Measurements from ENCODE around the gene RBMS3.

Gene RBMS3

DNA sequence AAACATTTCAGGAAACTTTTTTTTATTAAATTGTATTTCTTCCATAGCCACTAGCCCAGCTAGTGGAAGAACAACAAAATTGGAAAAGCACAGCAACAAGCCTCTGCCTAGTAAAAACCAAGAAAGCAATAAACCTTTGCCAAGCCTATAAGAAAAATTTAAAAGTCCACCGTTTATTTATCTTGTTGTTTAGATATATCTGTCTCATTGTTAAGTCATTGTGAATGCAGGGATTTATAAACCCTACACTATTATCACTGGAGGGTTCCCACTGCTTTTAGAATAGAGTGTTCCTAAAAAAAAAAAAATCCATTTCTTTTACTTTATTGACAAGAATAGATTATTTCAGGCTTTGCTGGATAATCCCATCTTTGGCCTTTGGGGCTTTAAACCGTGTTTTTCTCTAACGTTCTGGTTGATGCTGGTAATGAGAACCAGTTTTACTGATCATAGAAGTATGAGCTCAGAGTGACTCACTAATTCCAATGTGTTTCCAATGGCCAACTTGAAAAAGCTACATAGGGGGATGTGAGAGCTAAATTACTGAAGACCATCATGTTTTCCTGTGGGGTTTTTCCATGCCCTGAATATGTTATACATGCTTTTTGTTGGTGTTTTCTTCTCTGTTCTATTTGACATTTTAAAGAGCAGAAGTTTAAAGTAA lies 634.1 kb downstream of the RBMS3 start:
- DNase-seq = no peak

DNA sequence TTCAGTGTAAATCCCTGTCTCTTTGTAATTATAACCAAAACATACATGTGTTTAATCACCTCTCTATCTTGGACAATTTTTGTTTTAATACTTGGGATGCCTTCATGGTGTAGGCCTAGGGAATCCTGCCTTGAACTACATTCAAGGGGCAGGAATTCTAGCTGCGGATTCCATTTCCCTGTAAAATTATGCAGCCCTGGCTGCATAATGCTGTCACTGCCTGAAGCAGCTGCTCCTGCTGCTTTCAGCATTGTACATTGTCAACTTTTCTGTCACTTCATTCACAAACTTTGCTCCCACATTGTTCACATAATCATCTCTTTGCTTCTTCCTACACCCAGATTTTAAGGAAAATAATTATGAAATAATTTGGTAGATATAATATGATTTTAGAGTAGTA lies 638.7 kb downstream of the RBMS3 start:
- no peak for DNase-seq

GRCh38 chr3:29922992-29923746 lies 642.3 kb downstream of the RBMS3 start:
- DNase-seq = no peak

GRCh38 chr3:29924783-29925561 lies 644.1 kb downstream of the RBMS3 start:
- DNase-seq = no peak

DNA sequence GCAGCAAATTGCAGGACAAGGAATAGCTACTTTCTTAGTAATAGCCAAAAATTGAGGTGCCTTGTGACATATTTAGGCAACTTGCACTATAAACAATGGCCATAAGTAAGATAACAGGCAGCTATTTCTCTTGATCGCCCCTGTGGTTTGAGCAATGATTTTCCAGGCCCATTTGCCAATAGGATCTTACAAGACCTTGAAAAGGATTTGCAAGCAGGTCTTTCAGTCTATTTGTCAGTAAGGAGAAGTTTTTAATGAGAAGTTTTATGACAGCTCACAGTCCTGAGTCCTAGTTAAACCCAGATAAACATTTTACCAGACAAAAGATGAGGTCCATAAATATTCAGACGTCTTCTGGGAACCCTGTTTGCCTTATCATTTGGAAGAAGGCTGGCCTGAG lies 645.5 kb downstream of the RBMS3 start:
- no peak for DNase-seq

GRCh38 chr3:29932696-29933325 lies 651.9 kb downstream of the RBMS3 start:
- no peak for DNase-seq

DNA sequence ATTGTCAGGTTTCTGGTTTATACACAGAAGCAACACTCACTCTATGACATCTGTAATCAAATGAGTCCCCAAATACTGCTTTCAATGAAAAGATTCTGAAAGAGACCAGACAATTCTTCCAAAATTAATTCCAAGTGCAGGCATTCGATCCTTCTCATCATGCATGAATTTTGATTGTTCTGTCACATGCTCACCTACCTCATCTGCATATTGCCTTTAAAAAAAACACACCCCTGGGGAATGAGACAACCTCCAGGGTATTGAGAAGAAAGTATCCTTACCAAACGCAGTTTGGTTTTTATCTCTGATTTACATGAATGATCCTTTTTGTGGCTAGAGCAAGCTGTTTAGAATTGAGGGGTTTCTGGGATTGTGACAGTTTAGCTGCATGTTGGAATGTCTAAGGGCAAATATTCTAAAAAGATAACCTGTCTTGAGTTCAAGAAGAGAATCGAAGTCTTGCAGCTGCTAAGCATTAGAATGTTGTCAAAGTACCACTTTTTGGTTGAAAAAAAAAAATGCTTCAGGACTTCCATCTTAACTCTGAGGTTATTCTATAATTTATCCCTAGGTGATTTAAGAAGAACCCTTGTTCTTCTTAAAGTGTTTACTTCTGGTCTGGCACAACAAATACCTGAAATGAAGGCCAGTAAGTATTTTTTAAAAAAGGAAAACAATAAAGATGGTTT lies 653.1 kb downstream of the RBMS3 start:
- DNase-seq = no peak

GRCh38 chr3:29934751-29935150 lies 653.9 kb downstream of the RBMS3 start:
- DNase-seq = no peak

DNA sequence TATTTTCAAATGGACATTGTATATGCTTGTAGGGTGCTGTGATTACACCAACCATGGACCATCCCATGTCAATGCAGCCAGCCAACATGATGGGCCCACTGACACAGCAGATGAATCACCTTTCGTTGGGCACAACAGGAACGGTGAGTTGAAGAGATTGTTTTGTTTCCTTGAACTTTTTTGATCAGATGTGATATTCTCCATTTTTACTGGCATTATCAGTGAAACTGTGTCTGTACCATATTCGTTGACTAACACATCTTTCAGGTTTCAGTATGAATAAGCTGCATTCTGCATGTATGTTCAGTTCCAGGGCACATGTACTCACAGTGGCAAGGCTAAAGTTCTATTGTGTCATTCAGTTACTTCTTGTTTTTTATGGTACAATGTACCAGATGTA lies 655.2 kb downstream of the RBMS3 start:
- DNase-seq = no peak

DNA sequence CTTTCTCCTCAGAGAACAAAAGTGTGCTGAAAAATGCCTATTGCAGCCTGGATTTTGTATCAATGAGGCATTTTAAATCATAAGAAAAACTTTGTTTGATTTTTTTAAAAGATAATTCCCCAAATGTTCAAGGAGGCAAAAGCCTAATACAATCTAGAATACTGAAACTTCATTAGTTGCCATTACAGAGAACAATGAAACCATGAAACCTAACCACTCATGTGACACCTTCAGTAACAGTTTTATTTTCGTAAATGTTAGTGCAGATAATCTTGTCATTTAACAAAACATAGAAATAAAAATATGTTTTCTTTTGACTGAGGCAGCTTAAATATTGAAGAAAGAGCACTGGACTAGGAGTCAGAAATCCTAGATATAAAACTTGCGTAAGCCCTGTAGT lies 655.9 kb downstream of the RBMS3 start:
- DNase-seq = no peak

GRCh38 chr3:29937185-29937584 lies 656.3 kb downstream of the RBMS3 start:
- no peak for DNase-seq

DNA sequence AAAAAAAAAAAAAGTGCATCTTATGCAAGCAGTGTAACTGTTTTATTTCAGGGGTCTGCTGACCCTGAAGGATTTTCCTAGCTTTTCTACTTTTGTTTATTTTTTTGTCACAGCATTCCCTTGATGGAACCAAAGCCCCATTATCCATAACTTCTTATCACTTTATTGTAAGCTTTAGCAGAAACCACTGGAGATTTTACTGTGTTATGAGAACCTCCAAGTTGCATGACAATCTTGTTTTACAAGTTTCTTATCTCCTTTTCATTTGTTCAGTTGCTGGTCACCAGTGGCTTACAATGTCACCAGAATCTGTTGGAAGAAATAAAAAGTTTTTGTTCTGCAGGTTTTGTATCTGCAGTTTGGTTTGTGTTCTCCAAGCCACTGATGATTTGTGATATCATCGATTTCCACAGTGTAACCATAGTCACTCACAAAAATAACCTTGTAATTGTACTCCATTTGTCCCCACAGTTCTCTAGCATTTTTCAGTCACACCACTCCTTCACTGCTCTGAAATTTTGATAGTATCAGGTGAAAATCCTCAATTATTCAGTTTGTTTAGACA lies 660.0 kb downstream of the RBMS3 start:
- DNase-seq = no peak

GRCh38 chr3:29942297-29942696 lies 661.4 kb downstream of the RBMS3 start:
- DNase-seq = no peak

- DNase-seq = no peak
Observed at GRCh38 chr3:29949131-29949530, 668.3 kb downstream of the RBMS3 start.

GRCh38 chr3:29949940-29950616 lies 669.2 kb downstream of the RBMS3 start:
- DNase-seq = no peak

- no peak for DNase-seq
Observed at GRCh38 chr3:29952431-29952830, 671.6 kb downstream of the RBMS3 start.

GRCh38 chr3:29955413-29955812 lies 674.5 kb downstream of the RBMS3 start:
- DNase-seq = no peak

DNA sequence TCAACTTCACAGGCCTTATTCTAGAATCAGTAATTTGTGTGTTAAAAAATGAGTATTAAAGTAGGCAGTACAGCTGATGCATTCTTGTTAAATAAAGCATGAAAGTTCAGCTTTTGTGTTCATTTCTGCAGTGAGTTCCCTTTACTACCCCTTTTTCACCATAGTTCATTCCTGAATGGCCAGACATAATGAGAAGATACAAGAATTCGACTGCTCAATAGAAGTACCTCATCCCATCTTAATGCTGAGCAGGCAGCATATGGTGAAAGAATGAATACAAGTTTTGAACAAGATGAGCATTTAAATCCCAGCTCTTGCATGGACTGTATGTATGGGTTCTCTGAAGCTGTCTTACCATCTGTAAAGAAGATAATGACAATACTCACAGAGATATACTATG lies 677.9 kb downstream of the RBMS3 start:
- no peak for DNase-seq

GRCh38 chr3:29971895-29972294 lies 691.0 kb downstream of the RBMS3 start:
- DNase-seq = no peak

GRCh38 chr3:29972320-29972993 lies 691.6 kb downstream of the RBMS3 start:
- DNase-seq = no peak

DNA sequence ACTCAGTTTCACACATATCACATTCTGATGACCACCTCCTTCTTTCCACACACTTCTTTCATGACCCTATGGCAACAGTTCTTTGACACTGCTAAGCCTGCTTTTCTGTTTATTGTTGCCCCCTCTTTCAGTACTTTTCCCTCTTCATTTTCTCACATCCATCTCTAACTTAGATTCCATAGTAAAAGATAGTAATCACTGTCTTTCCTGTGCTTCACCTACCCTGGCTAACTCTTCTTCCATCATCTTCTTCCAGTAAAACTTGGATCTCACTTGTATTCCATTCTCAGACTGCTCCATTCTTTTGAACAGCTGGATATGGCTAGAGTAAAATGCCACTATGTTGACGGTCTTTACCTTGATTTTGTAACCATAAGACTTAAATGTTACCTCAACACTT lies 692.9 kb downstream of the RBMS3 start:
- DNase-seq = no peak
